Measurements from ENCODE around the gene TSPOAP1. TPM values are rescaled to one million over a fixed set of nuclear protein-coding genes. Genes with fewer than 3 reads are reported as not detected.

TSPOAP1 gene
- total RNA-seq, 1 experiment from 2014 or later = 4.3 TPM

DNA sequence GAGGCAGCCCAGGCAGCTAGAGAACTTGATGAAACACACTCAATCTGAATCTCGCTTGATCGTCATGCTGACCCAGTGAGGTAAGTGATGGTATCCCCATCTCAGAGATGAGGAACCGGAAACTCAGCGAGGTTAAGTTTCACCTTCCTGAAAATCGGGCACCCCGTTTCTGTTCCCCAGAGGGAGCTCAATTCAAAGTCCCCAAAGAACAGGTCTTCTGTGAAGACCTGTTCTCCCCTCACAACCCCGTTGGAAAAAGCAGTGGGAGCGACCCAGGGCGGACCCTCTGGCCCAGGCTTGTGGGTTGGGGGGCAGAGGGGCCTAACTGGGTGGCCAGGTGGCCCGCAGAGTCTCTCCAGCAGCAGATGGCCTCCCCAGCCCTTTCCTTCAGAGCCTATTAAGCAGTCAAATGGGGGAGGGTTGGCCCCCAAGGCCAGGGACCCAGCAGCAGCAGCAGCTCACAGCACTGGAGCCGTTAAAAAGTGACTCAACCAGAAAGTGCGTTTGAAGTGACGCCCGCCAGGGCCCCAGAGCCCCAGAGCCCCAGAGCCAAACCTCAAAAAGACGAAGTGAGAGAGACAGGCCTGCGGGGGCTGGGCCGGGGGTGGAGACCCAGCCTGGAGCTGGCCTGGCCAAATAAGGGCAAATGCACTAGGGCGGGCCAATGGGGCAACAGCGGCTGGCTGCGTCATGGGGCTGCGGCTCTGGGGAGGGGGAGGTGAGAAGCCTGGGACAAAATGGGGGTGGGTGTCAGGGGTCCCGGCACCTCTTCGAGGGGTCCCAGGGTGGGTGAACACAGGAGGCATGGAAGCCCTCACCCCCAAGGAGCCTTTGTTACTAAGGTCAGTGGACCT, 9.2 kb upstream of the TSPOAP1 start:
- intact Hi-C loops (cut with micrococcal nuclease) = no loop called here
- CTCF ChIA-PET = interaction anchor here (0.9 kb wide), 1 partner anchor 80 kb away, joined by 4 read pairs; the partner anchor contains the start of gene RNF43
- BruUV-seq (replicated peaks) = no TSS peak

GRCh38 chr17:58337210-58337599, 8.6 kb upstream of the TSPOAP1 start:
- Histone ChIP-seq H4K20me1 (ENCODE audit: low read length) (no peaks in the 10 kb centered on the region), H3F3A (ENCODE audit: low read length, unreplicated experiment) (no peaks in the 10 kb centered on the region), H3K9ac (ENCODE audit: low read length) (no peak overlapping the region), H3K27me3 (ENCODE audit: low read length) (no peaks in the 10 kb centered on the region), H2AFZ (ENCODE audit: low read length) (no peak overlapping the region), H3K4me3 (ENCODE audit: low read length) (no peak overlapping the region), H3K4me1 (ENCODE audit: insufficient read depth, low read length) (peaks cover 6% of the 10 kb centered on the region; the same call in 1 of the 2 replicates), H3K9me3 (ENCODE audit: low read length) (no peaks in the 10 kb centered on the region), H3K4me2 (ENCODE audit: low read length) (no peak overlapping the region), H3K79me2 (ENCODE audit: low read length) (no peaks in the 10 kb centered on the region), H3K9me2 (replicated peaks; ENCODE audit: low read length) (no peaks in the 10 kb centered on the region), H3K27ac (ENCODE audit: low read length) (no peak overlapping the region), H3K36me3 (ENCODE audit: low read depth, low read length) (no peaks in the 10 kb centered on the region)
- BruUV-seq (replicated peaks) = no TSS peak
- intact Hi-C loops (cut with micrococcal nuclease) = no loop called here
- no peak for ATAC-seq
- no peak for DNase-seq
- TF ChIP-seq EZH2phosphoT487 (IDR thresholded peaks at IDR 0.05; ENCODE audit: borderline replicate concordance, low read length) (no peak), CTCF (conservative IDR thresholded peaks at IDR 0.05; ENCODE audit: low read depth, low read length) (no peak), EZH2 (IDR thresholded peaks at IDR 0.05; ENCODE audit: low read length, unreplicated experiment) (no peak)
- CTCF ChIA-PET = interaction anchor here (0.9 kb wide), 1 partner anchor 80 kb away, joined by 4 read pairs; the partner anchor contains the start of gene RNF43
- POLR2A ChIA-PET (ENCODE audit: unreplicated experiment) = no interaction called here

More for the DNA sequence above, 9.2 kb upstream of the TSPOAP1 start:
- H3K36me3 ChIP-seq (ENCODE audit: low read depth, low read length) = no peaks in the 10 kb centered on the region
- POLR2A ChIA-PET (ENCODE audit: unreplicated experiment) = interaction anchor here (0.6 kb wide), 1 partner anchor 118 kb away, joined by 4 read pairs; no protein-coding TSS in a partner anchor
- no peaks in the 10 kb centered on the region for H3K27me3 ChIP-seq (ENCODE audit: low read length)
- no peak overlapping the region for H3K4me2 ChIP-seq (ENCODE audit: low read length)
- no peaks in the 10 kb centered on the region for H3K9me3 ChIP-seq (ENCODE audit: low read length)
- H3K9me2 ChIP-seq (replicated peaks; ENCODE audit: low read length) = no peaks in the 10 kb centered on the region
- H3K27ac ChIP-seq (ENCODE audit: low read length) = no peak overlapping the region
- no peak overlapping the region for H3K9ac ChIP-seq (ENCODE audit: low read length)
- H3F3A ChIP-seq (ENCODE audit: low read length, unreplicated experiment) = no peaks in the 10 kb centered on the region
- no peak overlapping the region for H2AFZ ChIP-seq (ENCODE audit: low read length)
- H4K20me1 ChIP-seq (ENCODE audit: low read length) = no peaks in the 10 kb centered on the region
- peaks cover 6% of the 10 kb centered on the region; the same call in 1 of the 2 replicates for H3K4me1 ChIP-seq (ENCODE audit: insufficient read depth, low read length)
- no peaks in the 10 kb centered on the region for H3K79me2 ChIP-seq (ENCODE audit: low read length)
- TF ChIP-seq CTCF (conservative IDR thresholded peaks at IDR 0.05; ENCODE audit: low read depth, low read length) (no peak), EZH2 (IDR thresholded peaks at IDR 0.05; ENCODE audit: low read length, unreplicated experiment) (no peak), EZH2phosphoT487 (IDR thresholded peaks at IDR 0.05; ENCODE audit: borderline replicate concordance, low read length) (no peak)
- DNase-seq (no peak), ATAC-seq (no peak)
- H3K4me3 ChIP-seq (ENCODE audit: low read length) = no peak overlapping the region

All from PC-3 (cell line).